Natural killer cell treated with Interleukin-12 subunit alpha and Interleukin-12 subunit beta and Interleukin-15 and Interleukin-18, amount 100 ng/mL, for 72 hours (primary cell): ENCODE data around the gene UBXN6. TPM values are rescaled to one million over a fixed set of nuclear protein-coding genes. Genes with fewer than 3 reads are reported as not detected.

Experiments
- ATAC-seq, 2 donors: fragments of 150-1000 bp; cut with Tn5 transposase in 1 of 2; sonication (Bioruptor Pico), chemical (Tn5 transposase) in 1 of 2; 2 replicates each; pipeline ENCODE4 v1.10.0; 2021
- DNase-seq: peaks from one replicate; pipeline ENCODE4 v3.0.0; 2022; ENCODE audit warnings: low spot score
- H3K27ac Mint-ChIP-seq, 2 donors: 1 replicate in 1 of 2; 2 replicates in 1 of 2; pipeline ENCODE4 v1.8.0; 2022; ENCODE audit warnings: mixed read lengths in 2 of 2, mild to moderate bottlenecking in 1 of 2, moderate library complexity in 1 of 2
- H3K27me3 Mint-ChIP-seq, 2 donors: 1 replicate in 1 of 2; 2 replicates in 1 of 2; pipeline ENCODE4 v1.8.0; 2022; ENCODE audit warnings: mixed read lengths in 2 of 2
- H3K36me3 Mint-ChIP-seq: one replicate; pipeline ENCODE4 v1.8.0; 2022; ENCODE audit warnings: mixed read lengths
- H3K4me1 Mint-ChIP-seq, 2 donors: 1 replicate in 1 of 2; 2 replicates in 1 of 2; pipeline ENCODE4 v1.8.0; 2022; ENCODE audit warnings: low read depth in 2 of 2, mixed read lengths in 2 of 2, mild to moderate bottlenecking in 1 of 2
- H3K4me3 Mint-ChIP-seq: one replicate; pipeline ENCODE4 v1.8.0; 2022; ENCODE audit warnings: mixed read lengths
- H3K9me3 Mint-ChIP-seq: 2 replicates; pipeline ENCODE4 v1.8.0; 2022; ENCODE audit warnings: mixed read lengths
- total RNA-seq, 2 donors: library from RNA; stranded (reverse); gene quantifications; one replicate each; pipeline ENCODE4 v1.2.3, GENCODE V29; 2022

UBXN6 gene
- total RNA-seq, 2 donors from 2014 or later, result 56.9 to 63.9 TPM

DNA sequence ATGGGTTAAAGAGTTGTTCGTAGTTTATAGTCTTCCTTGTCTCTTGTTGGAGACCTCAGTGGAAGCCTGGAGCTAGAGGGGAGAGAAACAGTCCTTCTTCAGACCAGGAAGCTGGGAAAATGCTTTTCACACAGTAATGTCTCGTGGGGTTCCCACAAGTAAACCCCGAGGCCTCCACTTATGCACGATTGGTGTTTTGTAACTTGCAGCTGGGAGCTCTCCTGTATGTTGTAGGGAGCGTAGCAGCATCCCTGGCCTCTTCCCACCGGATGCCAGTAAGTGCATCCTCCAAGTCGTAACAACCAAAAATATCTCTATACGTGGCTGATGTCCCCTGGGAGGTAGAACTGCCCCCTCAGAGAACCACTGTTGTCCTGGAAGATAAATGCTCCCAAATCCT lies 51.6 kb downstream of the UBXN6 start:
- Mint-ChIP-seq H3K9me3 (no peaks in the 10 kb centered on the region), H3K4me3 (no peak overlapping the region), H3K4me1 (peaks cover 28 to 29% of the 10 kb centered on the region in 2 donors), H3K27ac (no peak overlapping the region), H3K27me3 (no peaks in the 10 kb centered on the region), H3K36me3 (peaks cover 5% of the 10 kb centered on the region)
- DNase-seq, result no peak
- no peak for ATAC-seq

DNA sequence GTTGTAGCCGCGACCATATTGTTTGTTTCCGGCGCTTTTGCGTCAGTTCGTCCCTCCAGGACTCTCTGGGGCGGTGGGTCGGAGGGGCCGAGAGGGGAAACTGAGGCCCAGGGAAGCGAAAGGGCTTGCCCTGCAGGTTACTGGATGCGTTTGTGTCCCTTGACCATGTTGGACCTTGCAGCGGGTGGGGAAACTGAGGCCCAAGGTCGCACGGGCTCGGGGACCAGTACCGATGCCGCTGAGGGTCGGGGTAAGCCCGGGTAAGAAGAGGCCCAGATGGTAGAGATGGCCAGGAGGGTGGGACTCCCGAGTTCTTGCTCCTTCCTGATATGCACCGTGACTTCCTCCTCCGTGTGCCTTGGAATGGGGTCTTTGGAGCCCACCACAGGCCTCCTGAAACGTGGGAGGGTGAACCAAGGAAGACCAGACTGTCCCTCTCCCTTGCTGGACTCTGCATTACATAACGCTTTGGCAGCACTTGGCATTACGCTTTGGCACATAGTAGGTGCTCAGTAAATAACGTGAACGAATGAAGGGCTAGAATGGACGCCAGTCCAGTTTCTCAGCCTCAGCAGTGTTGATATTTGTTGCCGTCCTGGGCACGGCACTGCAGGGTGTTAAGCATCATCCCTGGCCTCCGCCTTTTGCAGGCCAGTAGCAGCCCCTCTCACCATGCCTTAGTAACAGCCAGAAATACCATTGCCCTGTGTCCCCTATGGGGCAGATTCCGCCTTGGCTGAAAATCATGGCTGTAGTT lies 54.4 kb downstream of the UBXN6 start:
- no peak for ATAC-seq

GRCh38 chr19:4402171-4403004 lies 55.2 kb downstream of the UBXN6 start, which contains the start of gene CHAF1A:
Gene CHAF1A, plus strand, starts transcription at chr19:4402640. Its CDS starts 123 bp downstream, at chr19:4402763.
- H3K36me3 Mint-ChIP-seq, result peaks cover 5% of the 10 kb centered on the region
- peak within 1 kb of the TSS; percentile 85 to 95 for H3K27ac Mint-ChIP-seq
- H3K4me1 Mint-ChIP-seq, result peaks cover 41 to 43% of the 10 kb centered on the region in 2 donors

More for the DNA sequence above, 54.4 kb downstream of the UBXN6 start:
- Mint-ChIP-seq H3K27me3 (no peaks in the 10 kb centered on the region), H3K4me1 (peaks cover 39 to 43% of the 10 kb centered on the region in 2 donors), H3K27ac (peak overlapping the region; percentile 81 to 85), H3K36me3 (peaks cover 5% of the 10 kb centered on the region), H3K9me3 (no peaks in the 10 kb centered on the region), H3K4me3 (peak overlapping the region; percentile 91)
- DNase-seq, result no peak

DNA sequence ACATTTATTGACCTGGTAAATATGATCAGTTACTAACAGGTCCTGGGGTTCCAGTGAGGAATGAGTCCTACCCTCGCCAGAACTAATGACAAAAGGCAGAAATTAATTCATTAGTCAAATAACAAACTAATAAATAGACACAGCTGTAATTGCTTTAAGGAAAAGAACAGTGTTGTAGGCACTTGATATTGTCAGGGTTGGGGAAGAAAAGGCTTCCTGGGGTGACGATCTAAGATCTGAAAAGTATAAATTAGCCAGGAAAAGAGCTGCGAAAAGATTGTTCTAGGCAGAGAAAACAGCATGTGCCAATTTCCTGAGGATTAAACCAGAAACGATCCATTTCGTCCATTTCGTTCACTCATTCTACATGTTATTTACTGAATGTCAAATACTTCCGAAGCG lies 55.8 kb downstream of the UBXN6 start:
- Mint-ChIP-seq H3K4me1 (peaks cover 43 to 46% of the 10 kb centered on the region in 2 donors), H3K27me3 (no peaks in the 10 kb centered on the region)

More at GRCh38 chr19:4402171-4403004, 55.2 kb downstream of the UBXN6 start, which contains the start of gene CHAF1A:
- Mint-ChIP-seq H3K4me3 (peak within 1 kb of the TSS; percentile 91), H3K9me3 (no peaks in the 10 kb centered on the region), H3K27me3 (no peaks in the 10 kb centered on the region)
- ATAC-seq (peak; percentile 92 to 94), DNase-seq (peak; percentile 100)

GRCh38 chr19:4400135-4400936 lies 57.3 kb downstream of the UBXN6 start, which contains the start of gene SH3GL1:
Gene SH3GL1, minus strand, starts transcription at chr19:4400547. Its CDS starts 179 bp downstream, at chr19:4400368.
- Mint-ChIP-seq H3K27me3 (no peaks in the 10 kb centered on the region), H3K9me3 (no peaks in the 10 kb centered on the region), H3K4me3 (peak within 1 kb of the TSS; percentile 94), H3K27ac (peak within 1 kb of the TSS; percentile 85 to 95), H3K4me1 (peaks cover 45 to 47% of the 10 kb centered on the region in 2 donors), H3K36me3 (peaks cover 5% of the 10 kb centered on the region)
- ATAC-seq (peak; percentile 84 to 85), DNase-seq (peak; percentile 94)

More for the DNA sequence above, 55.8 kb downstream of the UBXN6 start:
- Mint-ChIP-seq H3K9me3 (no peaks in the 10 kb centered on the region), H3K36me3 (peaks cover 5% of the 10 kb centered on the region), H3K4me3 (peak overlapping the region; percentile 88), H3K27ac (peak overlapping the region; percentile 85 to 95)
- ATAC-seq, result no peak
- DNase-seq, result no peak

- H3K4me1 Mint-ChIP-seq, result peaks cover 48 to 50% of the 10 kb centered on the region in 2 donors
- peak; percentile 1 to 3 for ATAC-seq
- peak overlapping the region; percentile 73 to 95 for H3K27ac Mint-ChIP-seq
- H3K9me3 Mint-ChIP-seq, result no peaks in the 10 kb centered on the region
- peaks cover 2% of the 10 kb centered on the region for H3K36me3 Mint-ChIP-seq
- no peaks in the 10 kb centered on the region for H3K27me3 Mint-ChIP-seq
- no peak for DNase-seq
- H3K4me3 Mint-ChIP-seq, result peak overlapping the region; percentile 94
Measured at GRCh38 chr19:4399812-4400134, 57.8 kb downstream of the UBXN6 start.

GRCh38 chr19:4396949-4397783 lies 60.4 kb downstream of the UBXN6 start:
- no peaks in the 10 kb centered on the region for H3K27me3 Mint-ChIP-seq
- H3K4me1 Mint-ChIP-seq, result peaks cover 48 to 56% of the 10 kb centered on the region in 2 donors
- no peaks in the 10 kb centered on the region for H3K9me3 Mint-ChIP-seq
- no peaks in the 10 kb centered on the region for H3K36me3 Mint-ChIP-seq
- DNase-seq (no peak), ATAC-seq (no peak)
- H3K27ac Mint-ChIP-seq, result no peak overlapping the region
- H3K4me3 Mint-ChIP-seq, result no peak overlapping the region

Other genes starting within 250 kb of the UBXN6 start
- gene EBI3, start 228.3 kb downstream of the UBXN6 start, total RNA-seq, result 100 to 1,000 TPM in 1 of 2 donors, 10 to 100 TPM in 1; 32.4 to 131 TPM
- 10 to 100 TPM; 30.2 to 33.3 TPM for gene YJU2, start 210.7 kb downstream of the UBXN6 start, total RNA-seq
- not detected for gene SHD, start 178.5 kb downstream of the UBXN6 start, total RNA-seq
- gene TMIGD2, start 155.4 kb downstream of the UBXN6 start, total RNA-seq, result 1 to 10 TPM; 4.6 to 5.1 TPM
- 10 to 100 TPM; 16.0 to 24.7 TPM for gene FSD1, start 153.2 kb downstream of the UBXN6 start, total RNA-seq
- 10 to 100 TPM in 1 of 2 donors, 1 to 10 TPM in 1; 7.3 to 12.8 TPM for gene STAP2, start 119.0 kb downstream of the UBXN6 start, total RNA-seq
- 10 to 100 TPM; 28.3 to 73.5 TPM for gene MPND, start 114.2 kb downstream of the UBXN6 start, total RNA-seq
- 10 to 100 TPM; 47.0 to 50.8 TPM for gene SH3GL1, start 57.2 kb downstream of the UBXN6 start, total RNA-seq
- 100 to 1,000 TPM in 1 of 2 donors, 10 to 100 TPM in 1; 54.6 to 125 TPM for gene CHAF1A, start 55.2 kb downstream of the UBXN6 start, total RNA-seq
- 10 to 100 TPM; 43.3 to 47.6 TPM for gene HDGFL2, start 14.5 kb upstream of the UBXN6 start, total RNA-seq
- not detected for gene PLIN4, start 60.7 kb upstream of the UBXN6 start, total RNA-seq
- not detected for gene PLIN5, start 77.4 kb upstream of the UBXN6 start, total RNA-seq
- under 1 TPM in 1 of 2 donors, not detected in 1; 0.36 TPM for gene LRG1, start 82.2 kb upstream of the UBXN6 start, total RNA-seq
- gene SEMA6B, start 101.9 kb upstream of the UBXN6 start, total RNA-seq, result under 1 TPM in 1 of 2 donors, not detected in 1; 0.14 TPM
- 10 to 100 TPM in 1 of 2 donors, 1 to 10 TPM in 1; 8.3 to 10.3 TPM for gene TNFAIP8L1, start 181.7 kb upstream of the UBXN6 start, total RNA-seq
- 100 to 1,000 TPM; 107 to 195 TPM for gene MYDGF, start 212.5 kb upstream of the UBXN6 start, total RNA-seq